Measurements from ENCODE around the gene AGAP1.

- TF ChIP-seq CTCF (conservative IDR thresholded peaks at IDR 0.05; ENCODE audit: low read length), result no peak
- TF ChIP-seq EZH2phosphoT487 (IDR thresholded peaks at IDR 0.05; ENCODE audit: borderline replicate concordance, low read depth, low read length), result no peak
Observed at GRCh38 chr2:235868224-235868623, 374.4 kb downstream of the AGAP1 start.

Measured in OCI-LY7 (cell line).